ENCODE measurements around the gene PSMC3IP. TPM values are rescaled to one million over a fixed set of nuclear protein-coding genes. Genes with fewer than 3 reads are reported as not detected.
"Not testable (repeated sequence)": the region's sequence is repeated elsewhere in the genome, so short reads cannot be mapped to it uniquely, and the experiment has no call there.

PSMC3IP gene
- total RNA-seq, 1 donor from 2014 or later: 2.9 TPM

GRCh38 chr17:42562388-42563142 lies 15.0 kb downstream of the PSMC3IP start:
- peak overlapping the region; percentile 84 to 87 for H3K27ac ChIP-seq
- H3K4me3 ChIP-seq: peak overlapping the region; percentile 84
- H3K36me3 ChIP-seq: peaks cover 16 to 19% of the 10 kb centered on the region in 2 donors
- peaks cover 5 to 31% of the 10 kb centered on the region in 2 donors for H3K4me1 ChIP-seq
- no peak for DNase-seq (ENCODE audit: low spot score in 2 of 2)
- no peak for TF ChIP-seq CTCF (IDR thresholded peaks at IDR 0.05)
- intact Hi-C loops (cut with DNase I): loop anchor here (1.0 to 5.0 kb wide), 2 partner anchors 26 to 115 kb away; partner anchors contain the start of genes NAGLU and PLEKHH3
- H3K27me3 ChIP-seq: no peaks in the 10 kb centered on the region
- H3K9me3 ChIP-seq: no peaks in the 10 kb centered on the region

- Histone ChIP-seq H3K4me1 (peaks cover 5 to 31% of the 10 kb centered on the region in 2 donors), H3K27ac (peak within 1 kb of the TSS; percentile 84 to 87), H3K27me3 (no peaks in the 10 kb centered on the region), H3K4me3 (peak within 1 kb of the TSS; percentile 84), H3K9me3 (no peaks in the 10 kb centered on the region), H3K36me3 (peaks cover 16 to 19% of the 10 kb centered on the region in 2 donors)
- peak; percentile 78 to 97 for DNase-seq (ENCODE audit: low spot score in 2 of 2)
- no peak for TF ChIP-seq CTCF (IDR thresholded peaks at IDR 0.05)
- intact Hi-C loops (cut with DNase I): loop anchor here (1.0 to 5.0 kb wide), 2 partner anchors 26 to 115 kb away; partner anchors contain the start of genes NAGLU and PLEKHH3
Observed at GRCh38 chr17:42561897-42562387, 15.6 kb downstream of the PSMC3IP start, which contains the start of gene COASY. Gene COASY (plus strand): TSS chr17:42562148. CDS start chr17:42562623, 475 bp downstream.

- H3K4me3 ChIP-seq: no peak overlapping the region
- H3K27me3 ChIP-seq: no peaks in the 10 kb centered on the region
- H3K4me1 ChIP-seq: peaks cover 5 to 28% of the 10 kb centered on the region in 2 donors
- no peak for DNase-seq (ENCODE audit: low spot score in 2 of 2)
- TF ChIP-seq CTCF (IDR thresholded peaks at IDR 0.05): no peak
- intact Hi-C loops (cut with DNase I): loop anchor here (5.0 kb wide), 1 partner anchor 117 kb away; the partner anchor contains the start of gene PLEKHH3
- H3K36me3 ChIP-seq: peaks cover 8 to 10% of the 10 kb centered on the region in 2 donors
- no peaks in the 10 kb centered on the region for H3K9me3 ChIP-seq
- peak overlapping the region; percentile 4 to 33 for H3K27ac ChIP-seq
Observed at GRCh38 chr17:42560246-42560645, 17.3 kb downstream of the PSMC3IP start.

GRCh38 chr17:42559075-42559474 lies 18.5 kb downstream of the PSMC3IP start:
- H3K4me1 ChIP-seq: peaks cover 5 to 28% of the 10 kb centered on the region in 2 donors
- no peak overlapping the region for H3K4me3 ChIP-seq
- TF ChIP-seq CTCF (IDR thresholded peaks at IDR 0.05): no peak
- H3K9me3 ChIP-seq: no peaks in the 10 kb centered on the region
- H3K36me3 ChIP-seq: no peaks in the 10 kb centered on the region
- intact Hi-C loops (cut with DNase I): no loop called here
- DNase-seq (ENCODE audit: low spot score in 2 of 2): no peak
- no peak overlapping the region for H3K27ac ChIP-seq
- H3K27me3 ChIP-seq: no peaks in the 10 kb centered on the region

GRCh38 chr17:42555961-42556617 lies 21.4 kb downstream of the PSMC3IP start:
- H3K27ac ChIP-seq; H3K4me3 ChIP-seq; DNase-seq (ENCODE audit: low spot score in 2 of 2); H3K9me3 ChIP-seq; H3K27me3 ChIP-seq; H3K36me3 ChIP-seq: not testable (repeated sequence)
- H3K4me1 ChIP-seq: peaks cover 0 to 19% of the 10 kb centered on the region in 2 donors
- intact Hi-C loops (cut with DNase I): loop anchor here (2.0 kb wide), 2 partner anchors 19 to 21 kb away; partner anchors contain the start of genes NAGLU and PSMC3IP

All from ascending aorta (tissue), 2 donors.